ENCODE measurements around the gene MAP4K3. TPM values are rescaled to one million over a fixed set of nuclear protein-coding genes. Genes with fewer than 3 reads are reported as not detected.
"Not testable (repeated sequence)": the region's sequence is repeated elsewhere in the genome, so short reads cannot be mapped to it uniquely, and the experiment has no call there.

MAP4K3 gene
- total RNA-seq, 1 donor from 2014 or later: 63.6 TPM

DNA sequence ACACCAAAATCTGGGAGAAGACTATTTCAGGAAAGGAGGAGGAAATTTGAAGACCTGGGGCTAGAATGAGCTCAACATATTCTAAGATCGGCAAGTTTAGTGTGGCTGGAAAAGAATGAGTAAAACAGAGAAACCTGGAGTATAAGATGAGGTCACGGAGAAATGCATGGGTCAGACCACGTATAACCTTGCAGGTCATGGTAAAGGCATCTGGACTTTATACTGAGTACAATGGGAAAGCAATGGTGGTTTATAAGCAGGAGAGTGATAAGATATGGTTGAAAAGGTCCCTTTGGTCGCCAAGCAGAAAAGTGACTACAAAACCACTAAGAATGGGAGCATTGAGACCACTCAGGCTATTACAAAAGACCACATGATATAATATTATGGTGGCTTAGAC is 102.1 kb downstream of the MAP4K3 start:
- Mint-ChIP-seq H3K4me3 (ENCODE audit: low read depth) (no peak overlapping the region), H3K9me3 (ENCODE audit: low read depth) (no peaks in the 10 kb centered on the region), H3K27ac (no peak overlapping the region), H3K4me1 (ENCODE audit: low read depth) (no peaks in the 10 kb centered on the region), H3K36me3 (ENCODE audit: insufficient read depth) (peaks cover 15% of the 10 kb centered on the region), H3K27me3 (no peaks in the 10 kb centered on the region)
- DNase-seq (ENCODE audit: low spot score, unreplicated experiment): no peak
- TF ChIP-seq, protein P1, sequence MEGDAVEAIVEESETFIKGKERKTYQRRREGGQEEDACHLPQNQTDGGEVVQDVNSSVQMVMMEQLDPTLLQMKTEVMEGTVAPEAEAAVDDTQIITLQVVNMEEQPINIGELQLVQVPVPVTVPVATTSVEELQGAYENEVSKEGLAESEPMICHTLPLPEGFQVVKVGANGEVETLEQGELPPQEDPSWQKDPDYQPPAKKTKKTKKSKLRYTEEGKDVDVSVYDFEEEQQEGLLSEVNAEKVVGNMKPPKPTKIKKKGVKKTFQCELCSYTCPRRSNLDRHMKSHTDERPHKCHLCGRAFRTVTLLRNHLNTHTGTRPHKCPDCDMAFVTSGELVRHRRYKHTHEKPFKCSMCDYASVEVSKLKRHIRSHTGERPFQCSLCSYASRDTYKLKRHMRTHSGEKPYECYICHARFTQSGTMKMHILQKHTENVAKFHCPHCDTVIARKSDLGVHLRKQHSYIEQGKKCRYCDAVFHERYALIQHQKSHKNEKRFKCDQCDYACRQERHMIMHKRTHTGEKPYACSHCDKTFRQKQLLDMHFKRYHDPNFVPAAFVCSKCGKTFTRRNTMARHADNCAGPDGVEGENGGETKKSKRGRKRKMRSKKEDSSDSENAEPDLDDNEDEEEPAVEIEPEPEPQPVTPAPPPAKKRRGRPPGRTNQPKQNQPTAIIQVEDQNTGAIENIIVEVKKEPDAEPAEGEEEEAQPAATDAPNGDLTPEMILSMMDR (IDR thresholded peaks at IDR 0.05; ENCODE audit: unreplicated experiment): no peak

DNA sequence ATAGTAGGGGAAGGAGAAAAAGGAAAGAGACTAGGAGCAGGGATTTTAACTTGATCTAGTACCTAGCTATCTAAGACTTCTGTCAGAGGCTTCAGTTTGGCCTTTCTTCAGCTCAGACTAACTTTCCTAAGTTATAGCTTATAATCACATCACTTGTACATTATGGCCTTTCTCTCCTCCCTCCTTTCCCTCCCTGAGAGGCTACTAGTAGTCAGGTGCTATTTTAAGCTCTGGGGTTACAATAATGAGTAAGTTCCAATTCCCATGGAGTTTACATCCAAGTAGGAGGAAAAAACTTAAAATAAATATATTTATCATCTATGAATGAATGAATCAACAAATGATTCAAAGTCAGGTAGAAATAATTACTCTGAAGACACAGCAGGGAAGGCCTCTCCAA is 102.6 kb downstream of the MAP4K3 start:
- H3K36me3 Mint-ChIP-seq (ENCODE audit: insufficient read depth): peaks cover 15% of the 10 kb centered on the region
- DNase-seq (ENCODE audit: low spot score, unreplicated experiment): no peak
- H3K4me3 Mint-ChIP-seq (ENCODE audit: low read depth): no peak overlapping the region
- TF ChIP-seq, protein P1 (IDR thresholded peaks at IDR 0.05; ENCODE audit: unreplicated experiment): no peak
- no peak overlapping the region for H3K27ac Mint-ChIP-seq
- no peaks in the 10 kb centered on the region for H3K9me3 Mint-ChIP-seq (ENCODE audit: low read depth)
- H3K4me1 Mint-ChIP-seq (ENCODE audit: low read depth): no peaks in the 10 kb centered on the region
- no peaks in the 10 kb centered on the region for H3K27me3 Mint-ChIP-seq

DNA sequence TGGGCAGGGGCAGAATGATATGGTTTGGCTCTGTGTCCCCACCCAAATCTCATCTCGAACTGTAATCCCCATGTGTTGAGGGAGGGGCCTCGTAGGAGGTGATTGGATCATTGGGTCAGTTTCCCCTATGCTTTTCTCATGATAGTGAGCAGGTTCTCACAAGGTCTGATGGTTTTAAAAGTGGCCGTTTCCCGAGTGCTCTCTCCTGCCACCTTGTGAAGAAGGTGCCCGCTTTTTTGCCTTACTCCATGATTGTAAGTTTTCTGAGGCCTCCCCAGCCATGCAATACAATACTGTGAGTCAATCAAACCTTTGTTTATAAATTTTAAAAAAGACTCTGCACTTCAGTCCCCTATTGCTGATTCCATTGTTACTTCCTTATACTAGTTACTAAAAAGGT is 110.4 kb downstream of the MAP4K3 start:
- H3K27ac Mint-ChIP-seq: no peak overlapping the region
- H3K4me1 Mint-ChIP-seq (ENCODE audit: low read depth): no peaks in the 10 kb centered on the region
- no peaks in the 10 kb centered on the region for H3K9me3 Mint-ChIP-seq (ENCODE audit: low read depth)
- no peaks in the 10 kb centered on the region for H3K27me3 Mint-ChIP-seq
- H3K36me3 Mint-ChIP-seq (ENCODE audit: insufficient read depth): peaks cover 23% of the 10 kb centered on the region
- no peak for DNase-seq (ENCODE audit: low spot score, unreplicated experiment)
- TF ChIP-seq, protein P1 (IDR thresholded peaks at IDR 0.05; ENCODE audit: unreplicated experiment): no peak
- no peak overlapping the region for H3K4me3 Mint-ChIP-seq (ENCODE audit: low read depth)

DNA sequence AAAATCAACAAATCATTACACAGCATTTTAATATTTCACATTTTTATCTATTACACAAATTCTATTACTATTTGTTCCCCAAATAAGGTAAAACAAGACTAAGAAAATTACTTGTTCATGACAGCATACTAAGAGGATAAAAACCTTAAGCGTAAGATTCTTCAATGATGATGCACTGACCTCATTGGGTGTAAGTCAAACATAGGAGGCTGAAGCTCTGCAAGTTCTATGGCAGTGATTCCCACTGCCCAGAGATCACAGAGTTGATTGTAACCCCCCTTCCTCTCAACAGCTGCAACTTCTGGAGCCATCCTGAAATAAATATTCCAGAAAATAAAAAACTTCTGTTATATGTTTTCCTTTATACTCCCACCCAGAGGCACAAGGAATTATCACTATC is 111.1 kb downstream of the MAP4K3 start:
- H3K27ac Mint-ChIP-seq: no peak overlapping the region
- TF ChIP-seq, protein P1 (IDR thresholded peaks at IDR 0.05; ENCODE audit: unreplicated experiment): no peak

DNA sequence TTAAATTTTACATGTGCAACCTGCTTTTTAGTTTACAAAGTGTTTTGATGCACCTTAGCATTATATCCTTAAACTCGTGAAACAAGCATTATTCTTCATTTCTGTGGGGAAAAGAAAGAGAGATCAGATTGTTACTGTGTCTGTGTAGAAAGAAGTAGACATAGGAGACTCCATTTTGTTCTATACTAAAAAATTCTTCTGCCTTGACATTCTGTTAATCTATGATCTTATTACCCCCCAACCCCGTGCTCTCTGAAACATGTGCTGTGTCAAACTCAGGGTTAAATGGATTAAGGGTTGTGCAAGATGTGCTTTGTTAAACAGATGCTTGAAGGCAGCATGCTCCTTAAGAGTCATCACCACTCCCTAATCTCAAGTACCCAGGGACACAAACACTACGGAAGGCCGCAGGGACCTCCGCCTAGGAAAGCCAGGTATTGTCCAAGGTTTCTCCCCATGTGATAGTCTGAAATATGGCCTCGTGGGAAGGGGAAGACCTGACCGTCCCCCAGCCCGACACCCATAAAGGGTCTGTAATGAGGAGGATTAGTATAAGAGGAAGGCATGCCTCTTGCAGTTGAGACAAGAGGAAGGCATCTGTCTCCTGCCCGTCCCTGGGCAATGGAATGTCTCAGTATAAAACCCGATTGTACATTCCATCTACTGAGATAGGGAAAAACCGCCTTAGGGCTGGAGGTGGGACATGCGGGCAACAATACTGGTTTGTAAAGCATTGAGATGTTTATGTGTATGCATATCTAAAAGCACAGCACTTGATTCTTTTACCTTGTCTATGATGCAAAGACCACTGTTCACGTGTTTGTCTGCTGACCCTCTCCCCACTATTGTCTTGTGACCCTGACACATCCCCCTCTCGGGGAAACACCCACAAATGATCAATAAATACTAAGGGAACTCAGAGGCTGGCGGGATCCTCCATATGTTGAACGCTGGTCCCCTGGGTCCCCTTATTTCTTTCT is 115.7 kb downstream of the MAP4K3 start:
- Mint-ChIP-seq H3K36me3 (ENCODE audit: insufficient read depth) (peaks cover 18% of the 10 kb centered on the region), H3K4me1 (ENCODE audit: low read depth) (peaks cover 10% of the 10 kb centered on the region)
- not testable (repeated sequence) for H3K4me3 Mint-ChIP-seq (ENCODE audit: low read depth); H3K27ac Mint-ChIP-seq; H3K9me3 Mint-ChIP-seq (ENCODE audit: low read depth); DNase-seq (ENCODE audit: low spot score, unreplicated experiment); H3K27me3 Mint-ChIP-seq

More for the DNA sequence above, 111.1 kb downstream of the MAP4K3 start:
- Mint-ChIP-seq H3K36me3 (ENCODE audit: insufficient read depth) (peaks cover 20% of the 10 kb centered on the region), H3K27me3 (no peaks in the 10 kb centered on the region), H3K9me3 (ENCODE audit: low read depth) (no peaks in the 10 kb centered on the region), H3K4me3 (ENCODE audit: low read depth) (no peak overlapping the region), H3K4me1 (ENCODE audit: low read depth) (no peaks in the 10 kb centered on the region)
- no peak for DNase-seq (ENCODE audit: low spot score, unreplicated experiment)

Data from progenitor cell of endocrine pancreas (in vitro differentiated cells).